Smooth muscle cell (in vitro differentiated cells): ENCODE data around the gene ITPRIPL2. TPM values are rescaled to one million over a fixed set of nuclear protein-coding genes. Genes with fewer than 3 reads are reported as not detected.

ENCODE experiments used
- DNase-seq: peaks from one replicate; lab custom pipeline; 2025; ENCODE audit not compliant: unreplicated experiment; lab: John Stamatoyannopoulos, UW
- H2AFZ ChIP-seq: fragments of 200-600 bp; sonication (generic); 2 replicates; pipeline ENCODE4 v1.6.0; 2016; ENCODE audit warnings: antibody characterized with exemption, low read depth, mild to moderate bottlenecking
- H3F3A ChIP-seq: fragments of 200-600 bp; sonication (generic); 2 replicates; pipeline ENCODE4 v1.6.0; 2017; ENCODE audit warnings: antibody characterized with exemption, low read depth
- H3K27ac ChIP-seq: fragments of 200-600 bp; sonication (generic); 2 replicates; pipeline ENCODE4 v1.5.1; 2016; ENCODE audit warnings: low read depth, mild to moderate bottlenecking
- H3K27me3 ChIP-seq: fragments of 200-600 bp; sonication (generic); 2 replicates; pipeline ENCODE4 v1.6.1; 2016; ENCODE audit warnings: low read depth, mild to moderate bottlenecking
- H3K36me3 ChIP-seq: fragments of 200-600 bp; sonication (generic); 2 replicates; pipeline ENCODE4 v1.5.1; 2016; ENCODE audit warnings: low read depth
- H3K4me1 ChIP-seq: fragments of 200-600 bp; sonication (generic); 2 replicates; pipeline ENCODE4 v1.5.1; 2016; ENCODE audit warnings: low read depth
- H3K4me2 ChIP-seq: fragments of 200-600 bp; sonication (generic); 2 replicates; pipeline ENCODE4 v1.6.0; 2016; ENCODE audit warnings: mild to moderate bottlenecking
- H3K4me3 ChIP-seq: fragments of 200-600 bp; sonication (generic); 2 replicates; pipeline ENCODE4 v1.5.1; 2016; ENCODE audit warnings: mild to moderate bottlenecking
- H3K79me2 ChIP-seq: fragments of 200-600 bp; sonication (generic); 2 replicates; pipeline ENCODE4 v1.6.0; 2016; ENCODE audit warnings: low read depth, mild to moderate bottlenecking
- H3K9ac ChIP-seq: fragments of 200-600 bp; sonication (generic); 2 replicates; pipeline ENCODE4 v1.6.0; 2016; ENCODE audit warnings: low read depth
- H3K9me3 ChIP-seq: fragments of 200-600 bp; sonication (generic); replicated peaks from 2 replicates; pipeline ENCODE4 v1.5.1; 2016; ENCODE audit warnings: low read depth
- H4K20me1 ChIP-seq: fragments of 200-600 bp; sonication (generic); 2 replicates; pipeline ENCODE4 v1.6.0; 2016; ENCODE audit warnings: low read depth
- WGBS: methylation state at CpG from one replicate; pipeline ENCODE4 v1.1.7; 2016; ENCODE audit warnings: low lambda C conversion rate; 5-methylcytosine and 5-hydroxymethylcytosine counted together
- polyA plus RNA-seq: library from polyadenylated mRNA; unstranded; fragments of >200 nt; fragmentation: Nextera tagmentation; extraction: Ambion mirVana; gene quantifications from 2 replicates; pipeline ENCODE4 v1.2.1, GENCODE V29; 2016
- total RNA-seq: library from RNA; depleted of rRNA; stranded (reverse); fragments of >200 nt; gene quantifications from 2 replicates; pipeline ENCODE4 v1.2.3, GENCODE V29; 2014
- TF ChIP-seq, protein P1 (sequence below): fragments of 200-600 bp; sonication (generic); IDR thresholded peaks from 2 replicates; pipeline ENCODE4 v1.5.1; 2017; ENCODE audit warnings: borderline replicate concordance, mild to moderate bottlenecking, antibody characterized with exemption; ENCODE audit not compliant: insufficient read depth, poor library complexity, severe bottlenecking

Gene ITPRIPL2
- total and polyA plus RNA-seq, 2 experiments from 2014 or later, result 16.4 to 26.4 TPM

- peaks cover 4% of the 10 kb centered on the region for H3K4me1 ChIP-seq
- no peaks in the 10 kb centered on the region for H3K79me2 ChIP-seq
- peak overlapping the region; percentile 46 for H3K4me2 ChIP-seq
- H3K9me3 ChIP-seq, result no peaks in the 10 kb centered on the region
- H2AFZ ChIP-seq, result no peak overlapping the region
- no peaks in the 10 kb centered on the region for H3K36me3 ChIP-seq
- no peaks in the 10 kb centered on the region for H3K27me3 ChIP-seq
- no peak overlapping the region for H3K4me3 ChIP-seq
- no peak for DNase-seq
- H4K20me1 ChIP-seq, result no peaks in the 10 kb centered on the region
- H3K9ac ChIP-seq, result no peak overlapping the region
- 87% methylated on average over 5 of the region's 5 CpGs for WGBS
- H3F3A ChIP-seq, result peaks cover 11% of the 10 kb centered on the region
- H3K27ac ChIP-seq, result no peak overlapping the region
- TF ChIP-seq, protein P1, sequence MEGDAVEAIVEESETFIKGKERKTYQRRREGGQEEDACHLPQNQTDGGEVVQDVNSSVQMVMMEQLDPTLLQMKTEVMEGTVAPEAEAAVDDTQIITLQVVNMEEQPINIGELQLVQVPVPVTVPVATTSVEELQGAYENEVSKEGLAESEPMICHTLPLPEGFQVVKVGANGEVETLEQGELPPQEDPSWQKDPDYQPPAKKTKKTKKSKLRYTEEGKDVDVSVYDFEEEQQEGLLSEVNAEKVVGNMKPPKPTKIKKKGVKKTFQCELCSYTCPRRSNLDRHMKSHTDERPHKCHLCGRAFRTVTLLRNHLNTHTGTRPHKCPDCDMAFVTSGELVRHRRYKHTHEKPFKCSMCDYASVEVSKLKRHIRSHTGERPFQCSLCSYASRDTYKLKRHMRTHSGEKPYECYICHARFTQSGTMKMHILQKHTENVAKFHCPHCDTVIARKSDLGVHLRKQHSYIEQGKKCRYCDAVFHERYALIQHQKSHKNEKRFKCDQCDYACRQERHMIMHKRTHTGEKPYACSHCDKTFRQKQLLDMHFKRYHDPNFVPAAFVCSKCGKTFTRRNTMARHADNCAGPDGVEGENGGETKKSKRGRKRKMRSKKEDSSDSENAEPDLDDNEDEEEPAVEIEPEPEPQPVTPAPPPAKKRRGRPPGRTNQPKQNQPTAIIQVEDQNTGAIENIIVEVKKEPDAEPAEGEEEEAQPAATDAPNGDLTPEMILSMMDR, result no peak
Measured at GRCh38 chr16:19139436-19140091, 25.8 kb downstream of the ITPRIPL2 start.

GRCh38 chr16:19140396-19140795 lies 26.6 kb downstream of the ITPRIPL2 start:
- no peaks in the 10 kb centered on the region for H3K27me3 ChIP-seq
- no peaks in the 10 kb centered on the region for H4K20me1 ChIP-seq
- no peak overlapping the region for H3K4me2 ChIP-seq
- no peak overlapping the region for H3K9ac ChIP-seq
- H3K27ac ChIP-seq, result no peak overlapping the region
- no peak for DNase-seq
- H3K4me3 ChIP-seq, result no peak overlapping the region
- H2AFZ ChIP-seq, result no peak overlapping the region
- no peaks in the 10 kb centered on the region for H3K79me2 ChIP-seq
- H3K4me1 ChIP-seq, result peaks cover 4% of the 10 kb centered on the region
- 88% methylated on average over 2 of the region's 2 CpGs for WGBS
- TF ChIP-seq, protein P1, result no peak
- no peaks in the 10 kb centered on the region for H3K9me3 ChIP-seq
- no peaks in the 10 kb centered on the region for H3K36me3 ChIP-seq
- peaks cover 7% of the 10 kb centered on the region for H3F3A ChIP-seq

DNA sequence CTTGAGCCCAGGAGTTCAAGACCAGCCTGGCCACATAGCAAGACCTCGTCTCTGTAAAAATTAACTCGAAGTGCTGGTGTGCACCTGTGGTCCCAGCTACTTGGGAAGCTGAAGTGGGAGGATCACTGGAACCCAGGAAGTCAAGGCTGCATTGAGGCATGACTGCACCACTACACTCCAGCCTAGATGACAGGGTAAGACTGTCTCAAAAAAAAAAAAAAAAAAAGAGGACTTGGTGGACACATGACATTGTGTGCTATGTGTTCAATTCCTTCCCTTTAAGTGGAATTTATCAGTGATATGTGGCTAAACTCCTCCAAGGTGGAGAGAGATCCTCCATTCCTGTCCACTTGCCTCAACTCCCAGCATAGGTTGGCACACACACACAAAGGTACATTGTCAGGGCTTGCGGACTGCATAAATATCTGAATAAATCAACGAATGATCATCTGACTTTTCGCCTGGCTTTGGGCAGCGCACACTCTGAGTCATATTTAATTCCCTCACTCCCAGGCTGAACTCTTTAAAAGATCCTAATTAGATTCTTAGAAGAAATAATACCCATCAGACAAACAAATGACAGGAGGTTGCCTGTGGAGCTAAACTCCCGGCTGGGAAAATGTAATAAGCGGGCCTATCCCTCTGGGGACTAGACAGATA lies 29.3 kb downstream of the ITPRIPL2 start:
- no peak overlapping the region for H3K4me2 ChIP-seq
- H3F3A ChIP-seq, result peaks cover 7% of the 10 kb centered on the region
- H3K79me2 ChIP-seq, result no peaks in the 10 kb centered on the region
- DNase-seq, result no peak
- no peaks in the 10 kb centered on the region for H3K36me3 ChIP-seq
- H4K20me1 ChIP-seq, result no peaks in the 10 kb centered on the region
- peaks cover 4% of the 10 kb centered on the region for H3K4me1 ChIP-seq
- H3K4me3 ChIP-seq, result no peak overlapping the region
- no peak overlapping the region for H3K9ac ChIP-seq
- TF ChIP-seq, protein P1, result no peak
- WGBS, result 88% methylated on average over 8 of the region's 8 CpGs
- no peaks in the 10 kb centered on the region for H3K9me3 ChIP-seq
- no peak overlapping the region for H2AFZ ChIP-seq
- H3K27ac ChIP-seq, result no peak overlapping the region
- no peaks in the 10 kb centered on the region for H3K27me3 ChIP-seq
